Lower leg skin (tissue), 3 donors: ENCODE measurements around the gene ORC4.

Experiments used
- CTCF ChIP-seq, 3 donors: fragments of 450-650 bp; IDR thresholded peaks; one replicate each; pipeline ENCODE4 v1.5.1; 2016; ENCODE audit warnings: antibody characterized with exemption in 3 of 3, mild to moderate bottlenecking in 3 of 3, moderate library complexity in 2 of 3
- POLR2A ChIP-seq, 2 donors: fragments of 450-650 bp; IDR thresholded peaks; one replicate each; pipeline ENCODE4 v1.6.1; 2016 to 2017; ENCODE audit warnings: antibody characterized with exemption in 2 of 2, mild to moderate bottlenecking in 1 of 2, moderate library complexity in 1 of 2

- TF ChIP-seq CTCF (IDR thresholded peaks at IDR 0.05) = no peak
- no peak for TF ChIP-seq POLR2A (IDR thresholded peaks at IDR 0.05)
Observed at GRCh38 chr2:148067801-148068200, 47.3 kb upstream of the ORC4 start.
